GM18507 (cell line): ENCODE results near the gene IPO5.
A peak's percentile ranks its signal among the peaks of the same experiment; 100 is the strongest.

Source experiments
- DNase-seq: peaks from one replicate; pipeline ENCODE4 v3.0.0; 2011; ENCODE audit warnings: low read depth; ENCODE audit not compliant: insufficient read length; ENCODE audit errors: extremely low spot score
- FAIRE-seq: peaks from 2 replicates; lab custom pipeline; 2011; peaks lifted over from hg19 to GRCh38; lab: Jason Lieb, UNC

The IPO5 gene

GRCh38 chr13:97953376-97953970 lies at the start of gene IPO5:
Gene IPO5 (plus strand): TSS chr13:97953675. CDS start chr13:97976697, 23,022 bp downstream.
- FAIRE-seq (no peak), DNase-seq (no peak)

- FAIRE-seq = no peak
Observed at GRCh38 chr13:97904059-97904458, 49.4 kb upstream of the IPO5 start.

GRCh38 chr13:97905517-97905916 lies 48.0 kb upstream of the IPO5 start:
- no peak for DNase-seq
- no peak for FAIRE-seq

More at GRCh38 chr13:97904059-97904458, 49.4 kb upstream of the IPO5 start:
- no peak for DNase-seq

GRCh38 chr13:97911311-97912138 lies 42.0 kb upstream of the IPO5 start:
- DNase-seq = no peak
- FAIRE-seq = peak; percentile 39

GRCh38 chr13:97912139-97912535 lies 41.3 kb upstream of the IPO5 start:
- FAIRE-seq (no peak), DNase-seq (no peak)

GRCh38 chr13:97913206-97913605 lies 40.3 kb upstream of the IPO5 start:
- DNase-seq = no peak
- no peak for FAIRE-seq

- no peak for DNase-seq
- FAIRE-seq = no peak
Observed at GRCh38 chr13:97914540-97914939, 38.9 kb upstream of the IPO5 start.

- FAIRE-seq (no peak), DNase-seq (no peak)
Observed at GRCh38 chr13:97921176-97921816, 32.2 kb upstream of the IPO5 start.

GRCh38 chr13:97928301-97928700 lies 25.2 kb upstream of the IPO5 start:
- FAIRE-seq (no peak), DNase-seq (no peak)

- DNase-seq (no peak), FAIRE-seq (no peak)
Observed at GRCh38 chr13:97932036-97932435, 21.4 kb upstream of the IPO5 start.

GRCh38 chr13:97932647-97933046 lies 20.8 kb upstream of the IPO5 start:
- DNase-seq = no peak
- no peak for FAIRE-seq

- FAIRE-seq = no peak
- DNase-seq = no peak
Observed at GRCh38 chr13:97933776-97934175, 19.7 kb upstream of the IPO5 start.

GRCh38 chr13:97934590-97934989 lies 18.9 kb upstream of the IPO5 start:
- FAIRE-seq (no peak), DNase-seq (no peak)

GRCh38 chr13:97935071-97935470 lies 18.4 kb upstream of the IPO5 start:
- FAIRE-seq (no peak), DNase-seq (no peak)

- DNase-seq (no peak), FAIRE-seq (no peak)
Observed at GRCh38 chr13:97936036-97936435, 17.4 kb upstream of the IPO5 start.

GRCh38 chr13:97938706-97939475 lies 14.6 kb upstream of the IPO5 start:
- DNase-seq = no peak
- no peak for FAIRE-seq

GRCh38 chr13:97944396-97945029 lies 9.0 kb upstream of the IPO5 start:
- FAIRE-seq = no peak
- no peak for DNase-seq

- DNase-seq (no peak), FAIRE-seq (no peak)
Observed at GRCh38 chr13:97945342-97945741, 8.1 kb upstream of the IPO5 start.

GRCh38 chr13:97945792-97946419 lies 7.6 kb upstream of the IPO5 start:
- FAIRE-seq (no peak), DNase-seq (no peak)
